AG09319 (cell line): ENCODE measurements around the gene HOXB8.

Experiments used
- DNase-seq: peaks from one replicate; pipeline ENCODE4 v3.0.0-alpha.2; 2010; ENCODE audit warnings: low read depth; ENCODE audit errors: extremely low read depth
- CTCF ChIP-seq: IDR thresholded peaks from 2 replicates; pipeline ENCODE4 v1.5.1; 2011; ENCODE audit warnings: low read depth, mild to moderate bottlenecking, inconsistent platforms, low read length, moderate library complexity

The HOXB8 gene

GRCh38 chr17:48574505-48575065, 40.5 kb downstream of the HOXB8 start:
- TF ChIP-seq CTCF: no peak
- no peak for DNase-seq

- no peak for TF ChIP-seq CTCF
- DNase-seq: no peak
Observed at GRCh38 chr17:48571826-48572417, 43.2 kb downstream of the HOXB8 start.

- DNase-seq: no peak
- no peak for TF ChIP-seq CTCF
Observed at GRCh38 chr17:48571024-48571818, 43.9 kb downstream of the HOXB8 start.

- TF ChIP-seq CTCF: no peak
- DNase-seq: no peak
Observed at GRCh38 chr17:48570325-48571023, 44.6 kb downstream of the HOXB8 start.

- DNase-seq: no peak
- TF ChIP-seq CTCF: no peak
Observed at GRCh38 chr17:48569674-48570324, 45.3 kb downstream of the HOXB8 start.

GRCh38 chr17:48569240-48569582, 45.9 kb downstream of the HOXB8 start:
- DNase-seq: no peak
- no peak for TF ChIP-seq CTCF
